ENCODE results near the gene RANBP17. TPM values are rescaled to one million over a fixed set of nuclear protein-coding genes. Genes with fewer than 3 reads are reported as not detected.

RANBP17 gene
- total RNA-seq, 1 donor from 2014 or later: 15.7 TPM

GRCh38 chr5:171272996-171273970 lies 411.5 kb downstream of the RANBP17 start:
- H3K9me3 Mint-ChIP-seq (ENCODE audit: unreplicated experiment): peaks cover 5% of the 10 kb centered on the region

GRCh38 chr5:171275841-171276544 lies 414.2 kb downstream of the RANBP17 start:
- Mint-ChIP-seq H3K27me3 (ENCODE audit: unreplicated experiment) (no peaks in the 10 kb centered on the region), H3K27ac (ENCODE audit: unreplicated experiment) (no peak overlapping the region), H3K36me3 (ENCODE audit: unreplicated experiment) (no peaks in the 10 kb centered on the region), H3K4me1 (ENCODE audit: unreplicated experiment) (peaks cover 24% of the 10 kb centered on the region), H3K4me3 (ENCODE audit: unreplicated experiment) (no peak overlapping the region), H3K9me3 (ENCODE audit: unreplicated experiment) (peaks cover 5% of the 10 kb centered on the region)
- TF ChIP-seq CTCF (IDR thresholded peaks at IDR 0.05): no peak
- no peak for DNase-seq (ENCODE audit: extremely low spot score, unreplicated experiment)

More at GRCh38 chr5:171272996-171273970, 411.5 kb downstream of the RANBP17 start:
- Mint-ChIP-seq H3K4me3 (ENCODE audit: unreplicated experiment) (no peak overlapping the region), H3K27ac (ENCODE audit: unreplicated experiment) (no peak overlapping the region), H3K4me1 (ENCODE audit: unreplicated experiment) (peaks cover 45% of the 10 kb centered on the region), H3K36me3 (ENCODE audit: unreplicated experiment) (no peaks in the 10 kb centered on the region), H3K27me3 (ENCODE audit: unreplicated experiment) (no peaks in the 10 kb centered on the region)
- peak; percentile 43 for TF ChIP-seq CTCF (IDR thresholded peaks at IDR 0.05)
- no peak for DNase-seq (ENCODE audit: extremely low spot score, unreplicated experiment)

DNA sequence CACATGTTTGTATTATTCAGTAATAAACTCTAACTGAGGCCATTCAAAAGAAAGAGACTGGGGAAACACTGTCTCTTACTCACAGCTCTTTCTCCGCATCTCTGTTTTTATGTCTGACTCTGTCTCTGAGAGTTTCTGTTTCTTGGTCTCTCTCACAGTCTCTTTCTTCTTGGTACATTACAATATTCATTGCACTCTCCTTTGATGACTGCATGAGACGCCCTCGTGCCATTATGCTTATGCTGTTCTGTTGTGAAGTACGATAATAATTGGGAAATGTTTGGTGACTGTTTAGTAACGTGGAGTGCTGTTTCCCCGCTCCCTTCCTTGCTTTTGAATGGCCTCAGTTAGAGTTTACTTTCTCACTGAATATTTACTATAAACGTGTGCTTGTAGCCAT lies 421.9 kb downstream of the RANBP17 start:
- no peaks in the 10 kb centered on the region for H3K9me3 Mint-ChIP-seq (ENCODE audit: unreplicated experiment)
- H3K27me3 Mint-ChIP-seq (ENCODE audit: unreplicated experiment): no peaks in the 10 kb centered on the region
- no peaks in the 10 kb centered on the region for H3K4me1 Mint-ChIP-seq (ENCODE audit: unreplicated experiment)
- no peak overlapping the region for H3K27ac Mint-ChIP-seq (ENCODE audit: unreplicated experiment)
- DNase-seq (ENCODE audit: extremely low spot score, unreplicated experiment): no peak
- H3K36me3 Mint-ChIP-seq (ENCODE audit: unreplicated experiment): peaks cover 4% of the 10 kb centered on the region
- H3K4me3 Mint-ChIP-seq (ENCODE audit: unreplicated experiment): no peak overlapping the region
- no peak for TF ChIP-seq CTCF (IDR thresholded peaks at IDR 0.05)

DNA sequence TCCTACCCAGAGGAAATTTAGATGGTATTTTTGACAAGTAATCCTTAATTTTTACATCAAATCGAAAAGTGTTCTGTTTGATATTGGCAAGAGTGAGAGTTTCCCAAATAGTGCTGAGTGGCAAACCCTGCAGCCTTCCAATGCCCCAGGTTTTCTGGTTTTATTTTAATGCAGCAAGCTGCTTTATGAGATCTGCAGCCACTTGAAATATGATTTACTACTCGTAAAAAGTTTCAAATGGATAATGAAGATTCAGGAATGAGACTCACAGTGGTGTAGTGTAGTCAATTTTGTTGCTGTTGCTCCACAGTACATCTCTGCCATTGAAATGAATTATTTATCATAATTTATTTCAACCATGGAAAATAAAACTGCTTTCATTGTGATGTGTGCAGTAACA lies 423.6 kb downstream of the RANBP17 start:
- Mint-ChIP-seq H3K4me3 (ENCODE audit: unreplicated experiment) (no peak overlapping the region), H3K9me3 (ENCODE audit: unreplicated experiment) (no peaks in the 10 kb centered on the region), H3K36me3 (ENCODE audit: unreplicated experiment) (peaks cover 4% of the 10 kb centered on the region), H3K4me1 (ENCODE audit: unreplicated experiment) (no peaks in the 10 kb centered on the region), H3K27me3 (ENCODE audit: unreplicated experiment) (no peaks in the 10 kb centered on the region), H3K27ac (ENCODE audit: unreplicated experiment) (no peak overlapping the region)
- no peak for TF ChIP-seq CTCF (IDR thresholded peaks at IDR 0.05)
- DNase-seq (ENCODE audit: extremely low spot score, unreplicated experiment): no peak

- no peak overlapping the region for H3K4me3 Mint-ChIP-seq (ENCODE audit: unreplicated experiment)
- H3K27me3 Mint-ChIP-seq (ENCODE audit: unreplicated experiment): no peaks in the 10 kb centered on the region
- no peak for TF ChIP-seq CTCF (IDR thresholded peaks at IDR 0.05)
- no peak for DNase-seq (ENCODE audit: extremely low spot score, unreplicated experiment)
- H3K9me3 Mint-ChIP-seq (ENCODE audit: unreplicated experiment): no peaks in the 10 kb centered on the region
- H3K36me3 Mint-ChIP-seq (ENCODE audit: unreplicated experiment): peaks cover 4% of the 10 kb centered on the region
- no peak overlapping the region for H3K27ac Mint-ChIP-seq (ENCODE audit: unreplicated experiment)
- H3K4me1 Mint-ChIP-seq (ENCODE audit: unreplicated experiment): peaks cover 2% of the 10 kb centered on the region
Observed at GRCh38 chr5:171288066-171288465, 426.2 kb downstream of the RANBP17 start.

Measured in osteocyte (in vitro differentiated cells).